Ishikawa (cell line): ENCODE data around the gene DCUN1D2.

Experiments used
- CEBPB ChIP-seq: IDR thresholded peaks from 2 replicates; pipeline ENCODE4 v1.6.1; 2012
- CREB1 ChIP-seq: IDR thresholded peaks from 2 replicates; pipeline ENCODE4 v1.6.1; 2012; ENCODE audit warnings: low read depth
- EGR1 ChIP-seq: IDR thresholded peaks from 2 replicates; pipeline ENCODE4 v1.6.1; 2012
- EP300 ChIP-seq: IDR thresholded peaks from 2 replicates; pipeline ENCODE4 v1.6.1; 2012; ENCODE audit warnings: borderline replicate concordance
- RAD21 ChIP-seq: IDR thresholded peaks from 2 replicates; pipeline ENCODE4 v1.6.1; 2012; ENCODE audit warnings: low read depth
- REST ChIP-seq: IDR thresholded peaks from 2 replicates; pipeline ENCODE4 v1.6.1; 2012; ENCODE audit warnings: low read depth, mild to moderate bottlenecking
- TAF1 ChIP-seq: IDR thresholded peaks from 2 replicates; pipeline ENCODE4 v1.6.1; 2012; ENCODE audit warnings: low read depth, mild to moderate bottlenecking
- YY1 ChIP-seq: IDR thresholded peaks from 2 replicates; pipeline ENCODE4 v1.6.1; 2012; ENCODE audit warnings: low read depth

- TF ChIP-seq CREB1 (no peak), YY1 (no peak), CEBPB (no peak), TAF1 (no peak), RAD21 (no peak), EP300 (no peak), REST (no peak), EGR1 (no peak)
These were observed 24.1 kb downstream of the DCUN1D2 start for GRCh38 chr13:113466383-113466782.
